HG02943 (cell line): Measurements from ENCODE around the gene MAP3K13.

Source experiments
- ATAC-seq: cut with Tn5 transposase; IDR thresholded peaks from one replicate; pipeline ENCODE4 v1.9.1; 2021; ENCODE audit warnings: mild to moderate bottlenecking, low read depth, moderate library complexity; ENCODE audit not compliant: unreplicated experiment

MAP3K13 gene

GRCh38 chr3:185502987-185503386 is 140.1 kb downstream of the MAP3K13 start:
- no peak for ATAC-seq

- no peak for ATAC-seq
These were observed 140.6 kb downstream of the MAP3K13 start for GRCh38 chr3:185503521-185503920.

GRCh38 chr3:185504636-185505035 is 141.7 kb downstream of the MAP3K13 start:
- ATAC-seq = no peak

- no peak for ATAC-seq
These were observed 144.9 kb downstream of the MAP3K13 start for GRCh38 chr3:185507883-185508282.

GRCh38 chr3:185508335-185508991 is 145.5 kb downstream of the MAP3K13 start:
- ATAC-seq = no peak

GRCh38 chr3:185511711-185512110 is 148.8 kb downstream of the MAP3K13 start:
- ATAC-seq = no peak

GRCh38 chr3:185517387-185518130 is 154.6 kb downstream of the MAP3K13 start:
- no peak for ATAC-seq

- no peak for ATAC-seq
These were observed 156.1 kb downstream of the MAP3K13 start for GRCh38 chr3:185519021-185519420.

GRCh38 chr3:185521349-185522138 is 158.6 kb downstream of the MAP3K13 start:
- ATAC-seq = no peak

- no peak for ATAC-seq
These were observed 163.5 kb downstream of the MAP3K13 start for GRCh38 chr3:185526349-185526951.

- no peak for ATAC-seq
These were observed 164.4 kb downstream of the MAP3K13 start for GRCh38 chr3:185527364-185527763.

GRCh38 chr3:185528532-185528931 is 165.6 kb downstream of the MAP3K13 start:
- ATAC-seq = no peak

GRCh38 chr3:185530856-185531255 is 167.9 kb downstream of the MAP3K13 start:
- no peak for ATAC-seq

- ATAC-seq = no peak
These were observed 170.0 kb downstream of the MAP3K13 start for GRCh38 chr3:185532901-185533300.

- ATAC-seq = no peak
These were observed 171.6 kb downstream of the MAP3K13 start for GRCh38 chr3:185534511-185534910.

GRCh38 chr3:185537369-185537970 is 174.5 kb downstream of the MAP3K13 start:
- peak; percentile 96 for ATAC-seq
